Astrocyte of the hippocampus (primary cell): ENCODE data around the gene MEIOB.
A peak's percentile ranks its signal among the peaks of the same experiment; 100 is the strongest.
"Not testable (repeated sequence)": the region's sequence is repeated elsewhere in the genome, so short reads cannot be mapped to it uniquely, and the experiment has no call there.

Experiments
- DNase-seq: peaks from one replicate; pipeline ENCODE4 v3.0.0; 2011; ENCODE audit warnings: low read depth, low spot score

The MEIOB gene, protein sequence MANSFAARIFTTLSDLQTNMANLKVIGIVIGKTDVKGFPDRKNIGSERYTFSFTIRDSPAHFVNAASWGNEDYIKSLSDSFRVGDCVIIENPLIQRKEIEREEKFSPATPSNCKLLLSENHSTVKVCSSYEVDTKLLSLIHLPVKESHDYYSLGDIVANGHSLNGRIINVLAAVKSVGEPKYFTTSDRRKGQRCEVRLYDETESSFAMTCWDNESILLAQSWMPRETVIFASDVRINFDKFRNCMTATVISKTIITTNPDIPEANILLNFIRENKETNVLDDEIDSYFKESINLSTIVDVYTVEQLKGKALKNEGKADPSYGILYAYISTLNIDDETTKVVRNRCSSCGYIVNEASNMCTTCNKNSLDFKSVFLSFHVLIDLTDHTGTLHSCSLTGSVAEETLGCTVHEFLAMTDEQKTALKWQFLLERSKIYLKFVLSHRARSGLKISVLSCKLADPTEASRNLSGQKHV

DNA sequence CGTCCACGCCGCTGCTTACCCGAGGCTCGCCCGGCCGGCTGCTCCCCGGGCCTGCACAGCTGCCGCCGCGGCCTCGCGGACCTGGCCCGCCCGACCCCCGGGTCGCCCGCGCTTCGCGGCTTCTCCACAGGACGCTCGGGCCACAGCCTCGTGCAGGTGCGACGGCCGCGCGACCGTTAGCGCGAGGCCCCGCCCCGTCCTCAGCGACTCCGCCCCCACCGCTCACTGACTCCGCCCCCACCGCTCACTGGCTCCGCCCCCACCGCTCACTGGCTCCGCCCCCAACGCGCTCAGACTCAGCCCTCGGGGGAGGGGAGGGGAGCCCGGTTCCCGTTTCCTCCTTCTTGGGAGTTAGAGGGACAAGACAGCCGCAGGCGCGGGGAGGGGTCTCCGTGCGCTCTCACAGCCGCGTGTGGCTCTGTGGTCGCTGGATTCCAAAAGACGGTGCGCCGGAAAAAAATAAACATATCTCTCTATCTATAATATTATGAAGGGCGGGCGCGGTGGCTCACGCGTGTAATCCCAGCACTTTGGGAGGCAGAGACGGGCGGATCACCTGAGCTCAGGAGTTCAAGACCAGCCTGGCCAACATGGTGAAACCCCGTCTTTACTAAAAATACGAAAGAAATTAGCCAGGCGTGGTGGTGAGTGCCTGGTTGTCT lies at the start of gene MEIOB:
TSS of gene MEIOB (minus strand) at position 191 of the 662 bp plus-strand sequence. CDS start 3,989 bp downstream, outside the sequence.
- DNase-seq, result peak; percentile 51

DNA sequence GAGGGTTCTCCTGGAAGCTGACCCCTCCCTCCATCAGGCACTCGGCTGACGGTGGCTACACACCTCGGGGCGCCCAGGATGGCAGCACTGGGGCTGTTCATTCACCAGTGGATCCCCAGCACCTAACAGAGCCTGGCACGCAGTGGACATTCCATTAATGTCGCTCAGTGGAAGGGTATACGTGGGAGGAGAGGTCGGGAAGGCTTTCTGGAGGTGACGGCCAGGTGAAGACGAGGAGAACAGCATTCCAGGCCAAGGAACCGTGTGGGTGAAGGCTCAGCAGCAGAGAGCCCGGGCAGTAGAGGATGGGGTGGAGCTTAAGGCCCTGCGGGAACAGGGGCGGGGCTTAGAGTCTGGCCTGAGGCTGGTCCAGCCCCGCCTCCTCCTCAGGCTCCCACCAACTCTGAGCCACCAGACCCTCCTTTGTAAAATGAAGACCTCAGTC lies 48.8 kb upstream of the MEIOB start:
- peak; percentile 35 for DNase-seq

DNA sequence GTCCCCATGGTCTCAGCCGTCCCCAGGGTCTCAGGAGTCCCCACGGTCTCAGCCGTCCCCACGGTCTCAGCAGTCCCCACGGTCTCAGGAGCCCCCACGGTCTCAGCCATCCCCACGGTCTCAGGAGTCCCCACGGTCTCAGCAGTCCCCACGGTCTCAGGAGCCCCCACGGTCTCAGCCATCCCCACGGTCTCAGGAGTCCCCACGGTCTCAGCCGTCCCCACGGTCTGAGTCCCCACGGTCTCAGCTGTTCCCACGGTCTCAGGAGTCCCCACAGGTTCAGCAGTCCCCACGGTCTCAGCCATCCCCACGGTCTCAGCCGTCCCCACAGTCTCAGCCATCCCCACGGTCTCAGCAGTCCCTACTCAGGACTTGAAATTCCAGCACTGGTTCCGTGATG lies 48.2 kb upstream of the MEIOB start:
- DNase-seq, result not testable (repeated sequence)

DNA sequence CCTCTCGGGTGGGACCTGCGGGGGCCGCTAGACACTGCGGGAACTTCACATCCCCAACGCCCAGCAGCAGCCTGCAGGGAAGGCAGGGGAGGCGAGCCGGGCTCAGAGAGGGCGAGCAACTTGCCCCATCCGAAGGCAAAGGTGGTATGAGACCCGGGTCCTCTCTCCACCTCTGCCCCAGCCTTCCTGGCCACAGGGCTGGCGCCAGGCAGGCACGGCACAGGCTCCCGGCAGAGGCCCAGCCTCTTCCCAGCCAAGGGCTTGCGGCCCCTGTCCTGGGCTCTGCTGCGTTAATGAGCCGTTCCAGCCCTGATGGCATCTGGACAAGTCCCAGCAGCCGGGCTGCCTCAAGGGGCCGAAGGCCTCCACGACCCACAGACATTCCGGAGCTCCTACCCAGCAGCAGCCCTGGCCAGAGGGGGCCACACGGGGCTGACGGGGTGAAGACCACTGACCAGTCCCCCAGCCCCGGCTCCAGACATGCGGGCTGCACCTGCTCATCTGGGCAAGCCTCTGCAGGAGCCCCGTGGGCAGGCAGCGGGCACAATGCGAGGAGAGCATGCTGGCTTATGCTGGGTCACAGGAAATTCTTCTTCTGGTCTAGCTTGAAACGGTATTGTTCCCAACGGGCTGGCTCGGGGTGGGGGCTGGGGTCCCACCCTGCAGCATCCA lies 47.5 kb upstream of the MEIOB start:
- no peak for DNase-seq

DNA sequence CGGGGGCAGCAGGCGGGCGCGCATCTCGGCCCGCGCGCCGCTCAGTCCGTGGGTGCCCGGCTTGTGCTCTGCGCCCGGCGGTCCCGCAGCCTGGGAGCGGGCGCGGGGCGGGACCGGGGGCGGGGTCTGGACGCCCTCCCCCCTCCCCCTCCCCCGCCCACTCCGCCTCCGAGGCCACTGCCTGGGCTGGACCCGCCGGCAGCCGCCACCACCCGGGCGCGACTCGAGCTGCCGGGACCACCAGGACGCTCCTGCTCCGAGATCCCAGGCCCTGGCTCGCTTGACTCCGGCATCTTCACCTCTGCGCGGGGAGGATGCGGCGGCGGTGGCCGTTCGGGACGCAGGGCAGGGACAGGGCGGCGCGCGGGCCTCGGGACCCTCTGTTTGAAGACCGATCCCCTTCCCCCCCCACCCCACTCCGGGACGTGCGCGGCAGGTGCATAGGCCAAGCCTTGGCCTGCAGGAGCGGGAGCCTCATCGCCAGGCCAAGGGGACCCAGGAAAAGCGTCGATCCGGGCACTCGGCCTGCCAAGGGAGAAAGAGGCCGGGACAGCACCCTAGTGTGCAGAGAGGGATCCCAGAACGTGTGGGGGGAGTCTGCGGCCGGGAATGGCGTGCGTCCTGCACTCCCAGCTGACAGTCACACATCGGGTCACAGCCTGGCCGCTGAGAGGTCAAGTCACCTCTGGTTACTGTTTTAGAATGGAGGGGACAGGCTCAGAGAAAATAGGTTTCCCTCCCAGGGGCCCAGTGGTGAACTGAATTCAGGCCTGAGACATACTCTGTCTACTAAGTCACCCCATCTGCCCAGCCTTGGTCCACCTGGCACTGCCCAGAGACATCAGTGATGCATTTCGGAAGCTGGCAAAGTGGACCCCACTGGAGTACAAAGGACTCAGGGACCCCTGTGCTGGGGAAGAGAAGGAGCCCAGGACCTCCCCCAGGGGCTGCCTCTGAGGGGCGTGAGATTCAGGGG lies 46.7 kb upstream of the MEIOB start, which contains the start of gene HS3ST6:
TSS of gene HS3ST6 (minus strand) at position 65 of the 976 bp plus-strand sequence. CDS start 92 bp downstream, outside the sequence.
- DNase-seq, result no peak

DNA sequence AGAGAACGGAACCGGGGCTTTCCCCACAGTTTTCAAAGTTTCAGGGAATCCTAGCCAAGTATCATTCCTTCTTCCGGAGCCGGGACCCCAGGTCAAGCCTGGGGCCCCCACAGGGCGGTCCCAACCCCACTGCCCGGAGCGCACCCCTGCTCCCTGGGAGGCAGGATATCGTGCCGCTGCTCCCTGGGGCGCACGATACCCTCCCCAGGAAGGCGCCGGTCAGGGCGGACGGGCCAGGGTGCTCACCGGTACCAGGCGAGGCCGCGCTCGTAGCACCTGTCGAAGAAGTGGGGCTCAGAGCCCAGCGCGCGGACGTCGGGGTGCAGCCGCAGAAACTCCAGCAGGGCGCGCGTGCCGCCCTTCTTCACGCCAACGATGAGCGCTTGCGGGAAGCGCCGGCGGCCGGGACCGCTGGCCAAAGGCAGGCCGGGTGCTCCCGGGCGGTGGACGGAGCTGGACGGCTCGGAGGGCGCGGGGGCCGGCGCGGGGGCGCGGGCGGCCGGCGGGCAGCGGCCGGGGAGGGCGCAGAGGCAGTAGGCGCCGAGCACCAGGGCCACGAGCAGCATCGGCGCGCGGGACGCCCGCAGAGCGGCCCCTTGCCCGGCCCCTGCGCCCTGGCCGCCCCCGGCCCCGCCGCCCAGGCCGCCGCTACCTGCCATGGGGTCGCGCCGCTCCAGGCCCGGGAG lies 45.8 kb upstream of the MEIOB start:
- no peak for DNase-seq

DNA sequence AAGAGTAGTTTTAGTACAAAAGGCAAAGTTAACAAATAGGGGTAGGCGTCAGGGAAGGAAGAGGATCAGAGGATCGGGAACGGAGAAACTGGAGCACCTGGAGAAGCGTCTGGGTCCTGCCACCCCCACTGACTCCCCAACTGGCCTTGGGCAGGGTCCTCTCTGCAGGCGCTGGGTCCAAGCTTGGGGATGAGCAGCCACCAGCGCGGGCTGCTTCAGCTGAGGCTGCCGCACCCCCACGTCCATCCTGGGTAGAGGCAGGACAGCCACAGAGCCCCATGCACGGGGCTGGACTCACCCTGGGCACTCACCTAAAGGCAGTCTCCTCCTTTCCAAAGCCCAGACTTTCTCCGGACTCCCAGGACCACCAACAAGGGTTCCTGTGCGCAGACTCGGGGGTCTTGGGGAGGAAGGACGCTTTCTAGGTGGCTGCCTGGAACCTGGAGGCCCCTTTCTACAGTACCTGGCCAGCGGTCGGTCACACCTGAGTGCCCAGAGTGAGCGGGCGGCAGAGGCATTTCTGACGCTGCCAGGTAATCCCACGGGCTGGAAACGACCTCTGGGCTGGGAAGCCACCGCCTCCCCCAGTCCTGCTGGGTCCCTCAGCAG lies 45.2 kb upstream of the MEIOB start:
- DNase-seq, result no peak

DNA sequence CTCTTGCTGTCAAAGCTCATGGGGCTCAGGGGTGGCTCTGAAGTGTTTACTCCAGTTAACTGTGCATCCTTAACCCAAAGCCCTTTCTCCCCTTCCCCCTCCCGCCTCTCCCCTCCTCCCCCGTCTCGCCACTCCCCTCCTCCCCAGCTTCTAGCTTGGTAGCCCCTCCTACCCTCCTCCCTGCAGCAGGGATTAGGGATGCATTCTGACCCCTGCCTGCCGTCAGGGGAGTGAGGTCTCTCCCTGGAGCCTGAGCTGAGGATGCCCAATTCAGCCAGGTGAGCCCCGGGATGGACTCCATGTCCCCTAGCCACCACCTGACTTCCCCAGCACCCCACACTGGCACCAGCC lies 44.7 kb upstream of the MEIOB start:
- DNase-seq, result no peak

DNA sequence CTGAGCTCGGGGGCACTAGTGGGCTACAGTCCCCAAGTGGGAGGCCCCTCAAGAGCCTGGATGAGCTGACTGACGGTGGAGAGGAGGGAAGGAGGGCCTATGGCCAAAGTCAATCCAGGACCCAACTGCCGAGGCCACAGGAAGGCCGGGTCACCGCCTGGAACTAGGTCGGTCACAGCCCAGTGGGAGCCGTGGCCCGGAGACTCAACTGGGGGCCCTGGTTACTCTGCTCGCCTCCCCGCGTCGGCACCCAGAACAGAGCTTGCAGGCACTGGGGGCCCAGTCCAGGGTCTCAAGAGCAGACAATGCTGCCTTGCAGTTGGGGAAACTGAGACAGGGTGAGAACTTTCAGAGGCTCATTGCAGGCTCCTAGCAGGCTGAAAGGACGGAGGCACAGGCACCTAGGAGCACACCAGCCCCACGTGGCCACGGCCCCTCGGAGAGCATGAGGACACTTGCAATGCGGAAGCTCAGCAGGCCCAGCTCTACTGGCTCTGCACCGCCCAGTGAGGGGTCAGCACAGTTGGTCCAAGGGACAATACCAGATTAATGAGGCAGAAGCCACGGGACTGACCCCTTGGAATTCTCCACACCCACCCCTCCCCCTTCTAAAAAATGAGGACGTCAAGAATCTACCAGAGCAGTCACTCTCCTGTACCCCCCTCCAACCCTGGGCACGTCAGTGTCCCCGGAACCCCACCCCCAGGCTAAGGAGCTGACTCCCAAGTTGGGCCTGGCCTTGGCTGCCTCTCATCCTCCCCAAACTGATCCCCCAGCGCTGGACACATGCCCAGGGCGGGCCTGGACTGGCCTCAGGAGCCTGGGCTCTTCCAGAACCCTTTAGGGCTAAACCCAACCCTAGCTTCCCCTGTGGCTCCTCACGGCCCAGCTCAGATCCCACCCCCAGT lies 44.0 kb upstream of the MEIOB start:
- DNase-seq, result no peak

DNA sequence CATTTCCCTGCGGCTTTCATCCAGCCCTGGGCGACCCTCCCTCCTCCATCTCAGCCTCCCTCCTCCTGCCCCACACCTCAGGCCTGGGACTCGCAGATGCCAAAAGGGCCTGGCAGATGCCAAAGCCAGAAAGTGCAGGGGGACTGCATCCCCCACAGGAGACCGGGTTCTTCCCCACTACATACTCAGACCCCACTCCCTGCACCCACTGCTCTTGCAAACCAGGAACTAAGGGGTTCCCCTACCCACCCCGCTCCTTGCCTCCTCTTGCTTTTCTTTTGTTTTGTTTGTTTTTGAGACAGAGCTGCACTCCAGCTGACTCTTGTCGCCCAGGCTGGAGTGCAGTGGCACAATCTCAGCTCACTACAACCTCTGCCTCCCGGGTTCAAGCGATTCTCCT lies 43.0 kb upstream of the MEIOB start:
- DNase-seq, result no peak

DNA sequence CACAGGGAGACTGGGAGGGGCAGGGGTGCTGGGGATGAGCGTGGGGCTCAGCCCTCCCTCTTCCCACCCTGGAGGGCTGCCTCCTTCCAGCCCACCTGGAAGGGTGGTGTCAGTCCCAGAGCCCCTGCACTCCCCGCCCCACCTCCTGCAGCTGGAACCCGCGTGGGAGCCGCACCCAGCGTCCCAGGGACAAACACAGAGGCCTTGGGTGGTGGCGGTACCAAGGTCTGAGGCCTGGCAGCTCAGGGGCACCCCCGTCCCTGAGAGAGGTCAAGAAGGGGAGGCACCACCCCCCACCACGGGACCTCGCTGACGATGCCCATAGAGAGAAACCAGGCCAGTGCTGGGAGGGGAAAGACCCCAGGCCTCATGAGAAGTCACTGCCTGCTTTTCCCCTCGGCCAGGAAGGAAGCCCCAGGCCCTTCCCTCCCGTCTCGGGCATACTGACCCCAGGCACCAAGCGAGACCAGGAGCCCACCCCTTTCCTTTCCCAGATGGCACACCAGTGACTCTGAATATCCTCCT lies 42.2 kb upstream of the MEIOB start:
- no peak for DNase-seq

DNA sequence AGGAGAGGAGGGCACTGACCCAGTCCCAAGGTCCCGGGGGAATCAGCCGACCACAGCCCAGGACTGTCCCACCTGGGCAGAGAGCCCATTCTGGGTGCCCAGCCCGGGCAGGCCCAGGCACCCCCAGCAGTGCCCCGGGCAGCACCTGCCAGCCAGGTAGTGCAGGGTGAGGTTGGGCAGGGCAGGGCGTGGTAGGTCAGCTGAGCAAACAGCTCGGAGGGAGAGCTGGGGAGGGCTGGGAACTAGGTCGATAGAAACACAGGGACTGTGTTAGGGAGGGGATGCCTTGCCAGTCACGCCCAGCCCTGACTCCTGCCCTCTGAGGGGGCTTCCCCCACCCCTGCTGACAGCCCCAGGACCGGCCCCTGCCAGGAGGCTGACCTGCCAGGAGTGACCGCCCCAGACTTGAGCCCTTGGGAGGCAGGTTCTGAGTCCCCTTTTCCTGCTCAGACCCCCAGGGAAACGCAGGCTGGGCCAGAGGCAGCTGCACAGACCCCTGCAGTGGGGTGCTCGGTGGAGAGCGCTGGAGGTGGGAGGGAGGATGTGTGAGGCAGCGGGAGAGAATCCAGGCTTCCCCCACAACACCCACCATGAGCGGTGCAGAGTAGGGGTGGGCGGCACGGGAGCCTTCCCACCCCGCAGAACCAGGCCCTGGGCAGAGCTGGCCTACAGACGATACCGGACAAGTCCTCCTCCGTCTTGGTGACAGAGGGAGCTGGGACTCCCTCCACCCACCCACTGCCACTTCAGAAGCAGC lies 41.5 kb upstream of the MEIOB start:
- DNase-seq, result no peak

DNA sequence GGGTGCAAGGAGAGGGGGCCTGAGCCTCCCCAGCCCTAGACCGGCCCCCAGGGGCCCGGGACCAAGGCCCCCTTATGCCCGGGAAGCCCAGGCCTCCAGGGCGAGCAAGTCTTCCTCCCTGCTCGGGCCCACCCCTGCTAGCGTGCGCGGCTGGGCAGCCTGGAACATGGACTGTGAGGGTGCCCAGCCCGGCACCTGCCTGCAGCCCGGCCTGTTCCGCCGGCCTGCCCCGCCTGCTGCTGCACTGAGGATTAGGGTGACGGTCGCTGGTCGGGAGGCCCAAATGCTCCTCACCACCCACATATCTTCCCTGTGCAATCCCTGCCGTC lies 40.2 kb upstream of the MEIOB start:
- no peak for DNase-seq

DNA sequence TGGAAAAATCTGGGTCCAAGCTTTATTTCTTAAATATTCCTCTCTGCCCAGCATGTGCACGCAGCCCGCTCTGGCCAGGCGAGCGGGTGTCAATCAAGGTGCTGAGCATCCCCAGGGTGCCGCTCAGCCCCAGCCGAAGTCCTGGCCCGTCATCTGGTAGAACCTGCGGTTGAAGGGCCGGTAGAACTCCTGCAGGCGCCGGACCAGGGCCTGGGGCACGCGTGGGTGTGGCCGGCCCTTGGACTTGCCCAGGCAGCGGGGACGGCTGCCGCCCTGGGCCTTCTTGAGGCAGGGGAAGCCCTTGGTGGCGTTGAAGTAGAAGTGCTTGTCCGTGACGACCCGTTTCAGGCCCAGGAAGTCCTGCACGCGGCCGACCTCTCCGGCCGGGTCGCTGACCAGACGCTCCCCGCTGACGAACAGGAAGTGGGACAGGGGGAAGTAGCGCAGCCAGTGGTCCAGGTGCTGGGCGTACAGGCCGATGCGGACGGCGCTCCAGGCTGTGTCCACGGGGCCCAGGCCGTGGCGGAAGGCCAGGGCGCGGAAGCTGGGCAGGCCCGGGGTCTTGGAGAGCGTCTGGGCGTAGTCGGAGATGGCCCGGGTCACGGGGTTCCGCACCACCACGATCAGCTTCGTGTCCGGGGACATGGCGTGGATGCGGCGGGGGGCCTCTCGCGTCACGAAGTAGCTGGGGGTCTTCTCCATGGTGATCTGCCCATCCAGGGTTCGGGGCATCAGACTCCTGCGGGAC lies 39.7 kb upstream of the MEIOB start:
- DNase-seq, result no peak

DNA sequence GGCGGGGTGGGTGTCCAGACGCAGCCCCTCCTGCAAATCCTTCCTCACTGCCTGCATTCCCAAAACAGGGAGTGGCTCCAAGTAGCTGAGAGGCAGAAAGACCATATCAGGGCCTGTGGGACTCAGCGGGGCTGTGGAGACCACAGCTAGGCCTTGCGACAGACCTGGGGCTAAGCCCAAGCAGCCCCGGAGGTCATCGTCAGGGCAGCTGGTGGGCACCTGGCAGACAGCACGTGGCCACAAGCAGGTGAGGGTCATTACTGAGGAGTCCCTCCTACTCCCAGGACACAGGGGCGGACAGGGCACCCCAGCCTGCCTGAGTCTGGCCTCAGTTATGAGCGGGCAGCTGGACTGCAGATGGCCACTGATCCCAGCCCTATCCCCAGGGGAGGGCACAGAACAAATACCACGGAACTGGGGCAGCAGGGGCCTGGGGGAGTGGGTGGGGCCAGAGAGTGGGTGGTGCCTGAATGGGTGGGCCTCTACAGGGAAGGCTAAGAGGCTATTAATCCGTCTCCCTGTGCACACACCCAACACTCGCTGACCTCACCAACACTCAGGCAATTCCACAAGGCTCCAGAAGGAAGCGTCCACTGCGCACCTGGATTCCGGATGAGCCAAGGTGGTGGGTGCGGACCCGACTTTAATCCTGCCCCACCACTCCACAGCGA lies 37.7 kb upstream of the MEIOB start:
- DNase-seq, result no peak

DNA sequence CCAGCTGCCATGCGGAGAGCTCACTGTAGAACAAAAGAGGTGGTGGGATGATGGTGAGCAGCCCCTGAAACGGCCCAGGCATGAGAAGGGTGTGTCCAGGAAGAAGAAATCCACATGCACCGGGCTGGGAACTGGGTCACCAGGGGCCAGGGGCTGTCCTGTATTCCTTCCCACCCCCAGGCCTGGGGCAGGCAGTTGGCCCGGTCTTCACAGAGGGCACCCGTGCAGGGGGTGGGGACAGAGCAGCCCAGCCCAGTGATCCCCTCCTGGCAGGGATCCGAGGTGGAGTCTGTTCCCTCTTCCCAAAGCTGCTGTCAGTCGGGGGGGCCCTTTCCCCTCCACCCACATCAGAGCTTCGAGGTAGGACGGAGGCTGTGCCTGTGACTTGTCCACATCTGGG lies 37.0 kb upstream of the MEIOB start:
- DNase-seq, result no peak

DNA sequence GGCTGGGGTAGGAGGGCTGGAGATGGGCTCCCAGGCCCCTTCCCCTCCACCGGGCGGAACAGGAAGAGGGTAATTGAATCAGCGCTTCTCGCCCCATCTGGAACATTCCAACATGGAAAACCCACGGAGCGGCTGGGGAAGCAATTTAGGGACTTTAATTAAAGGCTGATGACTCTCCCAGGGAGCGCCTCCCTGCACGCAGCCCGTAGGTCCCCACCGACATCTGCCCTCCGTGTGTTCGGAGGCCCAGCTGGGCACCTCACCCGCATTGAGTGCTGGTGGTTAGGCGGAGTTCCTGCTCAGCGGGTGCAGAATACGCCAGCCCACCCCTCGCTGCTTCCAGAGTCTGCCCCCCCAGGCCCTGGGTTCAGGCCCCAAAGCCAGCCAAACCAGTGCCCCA lies 36.2 kb upstream of the MEIOB start:
- DNase-seq, result no peak
